Liver (tissue), 9 donors: ENCODE measurements around the gene TRAF7. TPM values are rescaled to one million over a fixed set of nuclear protein-coding genes. Genes with fewer than 3 reads are reported as not detected.

ENCODE experiments used
- DNase-seq: peaks from one replicate; pipeline ENCODE4 v3.0.0-alpha.2; 2017; ENCODE audit warnings: low spot score
- H3K27ac ChIP-seq, 2 donors: one replicate each; pipeline ENCODE4 v1.7.0; 2013; ENCODE audit warnings: inconsistent platforms in 2 of 2, low read length in 2 of 2, control low read depth in 1 of 2, low read depth in 1 of 2, mild to moderate bottlenecking in 1 of 2
- H3K27me3 ChIP-seq, 4 donors: one replicate each; pipeline versions ENCODE4 v1.6.1 to v1.7.0; 2013; ENCODE audit warnings: low read length in 3 of 4, inconsistent platforms in 1 of 4, mild to moderate bottlenecking in 1 of 4, moderate library complexity in 1 of 4; ENCODE audit not compliant: control insufficient read depth in 4 of 4, insufficient read depth in 4 of 4
- H3K36me3 ChIP-seq, 4 donors: one replicate each; pipeline versions ENCODE4 v1.6.1 to v1.7.0; 2013; ENCODE audit warnings: low read length in 3 of 4, mild to moderate bottlenecking in 3 of 4, low read depth in 1 of 4, moderate library complexity in 1 of 4; ENCODE audit not compliant: control insufficient read depth in 4 of 4, insufficient read depth in 3 of 4
- H3K4me1 ChIP-seq, 4 donors: one replicate each; pipeline versions ENCODE4 v1.6.1 to v1.7.0; 2013; ENCODE audit warnings: low read length in 3 of 4, mild to moderate bottlenecking in 3 of 4, moderate library complexity in 1 of 4; ENCODE audit not compliant: control insufficient read depth in 4 of 4, insufficient read depth in 4 of 4
- H3K4me3 ChIP-seq, 3 donors: one replicate each; pipeline versions ENCODE4 v1.6.1 to v1.7.0; 2013; ENCODE audit warnings: low read length in 3 of 3, control low read depth in 1 of 3, low read depth in 1 of 3, mild to moderate bottlenecking in 1 of 3
- H3K9ac ChIP-seq, 2 donors: one replicate each; pipeline ENCODE4 v1.7.0; 2013; ENCODE audit warnings: low read length in 2 of 2, mild to moderate bottlenecking in 2 of 2, moderate library complexity in 2 of 2, control low read depth in 1 of 2, low read depth in 1 of 2
- H3K9me3 ChIP-seq, 4 donors: one replicate each; pipeline versions ENCODE4 v1.6.1 to v1.7.0; 2013; ENCODE audit warnings: low read length in 3 of 4; ENCODE audit not compliant: control insufficient read depth in 4 of 4
- ATF3 ChIP-seq: IDR thresholded peaks from 2 replicates; pipeline ENCODE4 v1.6.1; 2016; ENCODE audit warnings: antibody characterized with exemption
- CTCF ChIP-seq: fragments of 150-350 bp; IDR thresholded peaks from 2 replicates; pipeline ENCODE4 v1.5.1; 2017; ENCODE audit warnings: improper control_type of control experiment, low read depth, low read length; ENCODE audit not compliant: missing input control
- EGR1 ChIP-seq, 2 donors: IDR thresholded peaks; 2 replicates each; pipeline ENCODE4 v1.6.1; 2016 to 2018; ENCODE audit warnings: antibody characterized with exemption in 2 of 2, low read depth in 2 of 2
- FOXA1 ChIP-seq: IDR thresholded peaks from 2 replicates; pipeline ENCODE4 v1.6.1; 2016; ENCODE audit warnings: antibody characterized with exemption
- FOXA2 ChIP-seq: IDR thresholded peaks from 2 replicates; pipeline ENCODE4 v1.6.1; 2016; ENCODE audit warnings: antibody characterized with exemption
- GABPA ChIP-seq, 2 donors: IDR thresholded peaks in 1 of 2; conservative IDR thresholded peaks in 1 of 2; 2 replicates each; pipeline ENCODE4 v1.6.1; 2016; ENCODE audit warnings: antibody characterized with exemption in 2 of 2, mild to moderate bottlenecking in 1 of 2, moderate library complexity in 1 of 2
- HNF4A ChIP-seq, 2 donors: conservative IDR thresholded peaks; 2 replicates each; pipeline ENCODE4 v1.6.1; 2016; ENCODE audit warnings: antibody characterized with exemption in 2 of 2, mild to moderate bottlenecking in 2 of 2
- HNF4G ChIP-seq: IDR thresholded peaks from 2 replicates; pipeline ENCODE4 v1.6.1; 2016; ENCODE audit warnings: antibody characterized with exemption
- JUND ChIP-seq, 2 donors: IDR thresholded peaks; 2 replicates each; pipeline ENCODE4 v1.6.1; 2016; ENCODE audit warnings: antibody characterized with exemption in 2 of 2
- MAX ChIP-seq: IDR thresholded peaks from 2 replicates; pipeline ENCODE4 v1.6.1; 2016; ENCODE audit warnings: antibody characterized with exemption
- NR2F2 ChIP-seq: IDR thresholded peaks from 2 replicates; pipeline ENCODE4 v1.6.1; 2016; ENCODE audit warnings: antibody characterized with exemption
- RAD21 ChIP-seq, 2 donors: IDR thresholded peaks; 2 replicates each; pipeline ENCODE4 v1.6.1; 2016; ENCODE audit warnings: antibody characterized with exemption in 2 of 2, mild to moderate bottlenecking in 2 of 2
- REST ChIP-seq: IDR thresholded peaks from 2 replicates; pipeline ENCODE4 v1.6.1; 2016; ENCODE audit warnings: antibody characterized with exemption, mild to moderate bottlenecking
- RXRA ChIP-seq, 2 donors: IDR thresholded peaks; 2 replicates each; pipeline ENCODE4 v1.6.1; 2017 to 2018; ENCODE audit warnings: antibody characterized with exemption in 2 of 2, mild to moderate bottlenecking in 1 of 2
- SP1 ChIP-seq: IDR thresholded peaks from 2 replicates; pipeline ENCODE4 v1.6.1; 2018; ENCODE audit warnings: antibody characterized with exemption, mild to moderate bottlenecking
- TAF1 ChIP-seq: conservative IDR thresholded peaks from 2 replicates; pipeline ENCODE4 v1.6.1; 2016; ENCODE audit warnings: antibody characterized with exemption, mild to moderate bottlenecking
- YY1 ChIP-seq: IDR thresholded peaks from 2 replicates; pipeline ENCODE4 v1.6.1; 2016; ENCODE audit warnings: antibody characterized with exemption, mild to moderate bottlenecking
- ZBTB33 ChIP-seq: IDR thresholded peaks from 2 replicates; pipeline ENCODE4 v1.6.1; 2016; ENCODE audit warnings: antibody characterized with exemption
- WGBS: extraction: QIAGEN DNeasy Blood & Tissue Kit; methylation state at CpG from one replicate; pipeline ENCODE4 v1.1.7; 2013; 5-methylcytosine and 5-hydroxymethylcytosine counted together
- polyA plus RNA-seq, 2 donors: library from polyadenylated mRNA; stranded (reverse) in 1 of 2; unstranded in 1 of 2; fragments of 200-250 nt in 1 of 2; fragments of >200 nt in 1 of 2; fragmentation: Nextera tagmentation in 1 of 2; extraction: Ambion mirVana in 1 of 2; gene quantifications; one replicate each; pipeline versions ENCODE4 v1.2.1 to v1.2.3, GENCODE V29; 2013 to 2015
- total RNA-seq, 2 donors: library from RNA; depleted of rRNA; stranded (reverse); fragments of >200 nt; gene quantifications; one replicate each; pipeline ENCODE4 v1.2.3, GENCODE V29; 2014
- donor health status: healthy.
- donor health status: healthy.
- donor health status: healthy.
- donor health status: healthy.
- donor health status: healthy.

Gene TRAF7
- total and polyA plus RNA-seq, 4 donors: 14.7 to 36.6 (median 34.0) TPM

- DNase-seq: no peak
- WGBS: 83% methylated on average over 18 of the region's 18 CpGs
- no peak overlapping the region for H3K9ac ChIP-seq
- TF ChIP-seq HNF4A (conservative IDR thresholded peaks at IDR 0.05) (no peak), GABPA (IDR thresholded peaks at IDR 0.05 in 1 of 2, conservative IDR thresholded peaks at IDR 0.05 in 1 of 2) (no peak), ZBTB33 (no peak), NR2F2 (no peak), JUND (IDR thresholded peaks at IDR 0.05) (no peak), FOXA1 (no peak), YY1 (no peak), SP1 (no peak), RAD21 (IDR thresholded peaks at IDR 0.05) (no peak), RXRA (IDR thresholded peaks at IDR 0.05) (no peak), MAX (no peak), CTCF (no peak), FOXA2 (no peak), TAF1 (no peak), ATF3 (no peak), HNF4G (no peak), EGR1 (IDR thresholded peaks at IDR 0.05; ENCODE audit: low read depth in 2 of 2) (no peak), REST (no peak)
- H3K4me1 ChIP-seq: peaks cover 9 to 25% (median 17%) of the 10 kb centered on the region in 4 donors
- no peak overlapping the region for H3K4me3 ChIP-seq
- no peaks in the 10 kb centered on the region for H3K9me3 ChIP-seq
- H3K27me3 ChIP-seq: no peaks in the 10 kb centered on the region
- H3K27ac ChIP-seq: no peak overlapping the region
- peaks cover 9 to 47% (median 24%) of the 10 kb centered on the region in 4 donors for H3K36me3 ChIP-seq
Observed at GRCh38 chr16:2170080-2170479, 14.5 kb downstream of the TRAF7 start.
